NCI-H345 (cell line): Measurements from ENCODE around the gene ITPR1.

Experiments
- DNase-seq: peaks from one replicate; lab custom pipeline; 2025; lab: John Stamatoyannopoulos, UW

Gene ITPR1

GRCh38 chr3:4643904-4644547, 150.9 kb downstream of the ITPR1 start:
- no peak for DNase-seq

DNA sequence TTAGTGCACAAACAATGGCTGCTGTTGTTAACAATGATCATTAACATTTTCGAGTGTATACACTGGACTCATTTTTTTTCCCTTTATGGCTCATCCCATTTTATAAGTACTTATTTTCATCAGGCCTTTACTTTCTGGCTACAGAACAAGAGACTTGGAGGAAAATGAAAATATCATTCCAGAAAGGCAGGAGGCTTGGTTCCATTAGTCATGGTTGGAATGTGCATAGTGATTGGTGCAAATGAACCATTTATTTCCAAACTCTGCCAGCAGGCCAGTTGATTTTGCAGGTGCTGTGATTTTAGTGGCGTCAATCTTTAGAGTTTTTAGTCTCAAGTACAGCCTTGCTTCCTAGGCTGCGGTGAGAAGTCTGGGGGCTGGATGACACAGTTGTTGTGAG, 151.8 kb downstream of the ITPR1 start:
- DNase-seq = no peak

GRCh38 chr3:4645468-4645867, 152.3 kb downstream of the ITPR1 start:
- DNase-seq = no peak

- DNase-seq = no peak
Observed at GRCh38 chr3:4647411-4647810, 154.3 kb downstream of the ITPR1 start.

- no peak for DNase-seq
Observed at GRCh38 chr3:4655145-4656045, 162.2 kb downstream of the ITPR1 start.

GRCh38 chr3:4656059-4656458, 162.9 kb downstream of the ITPR1 start:
- peak; percentile 59 for DNase-seq

- no peak for DNase-seq
Observed at GRCh38 chr3:4656626-4657328, 163.6 kb downstream of the ITPR1 start.

- DNase-seq = no peak
Observed at GRCh38 chr3:4660936-4661335, 167.8 kb downstream of the ITPR1 start.

GRCh38 chr3:4664412-4664811, 171.3 kb downstream of the ITPR1 start:
- no peak for DNase-seq

DNA sequence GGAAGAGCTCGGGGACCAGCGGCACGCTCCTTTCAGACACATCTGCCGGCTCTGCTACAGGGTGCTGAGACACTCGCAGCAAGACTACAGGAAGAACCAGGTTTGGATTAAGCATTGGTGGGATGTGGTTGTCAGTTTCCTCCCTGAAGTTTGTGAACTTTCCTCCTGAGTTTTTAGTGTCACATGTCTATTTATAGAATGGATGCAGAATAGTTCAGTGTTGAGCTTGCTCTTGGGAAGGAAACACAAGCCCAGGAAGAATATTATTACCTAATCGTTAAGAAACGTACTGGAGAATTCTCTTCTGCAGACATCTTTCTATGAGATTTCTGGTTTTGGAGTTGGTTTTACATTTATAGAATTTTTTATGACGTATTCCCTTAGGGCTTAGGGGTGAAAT, 172.0 kb downstream of the ITPR1 start:
- DNase-seq = no peak

DNA sequence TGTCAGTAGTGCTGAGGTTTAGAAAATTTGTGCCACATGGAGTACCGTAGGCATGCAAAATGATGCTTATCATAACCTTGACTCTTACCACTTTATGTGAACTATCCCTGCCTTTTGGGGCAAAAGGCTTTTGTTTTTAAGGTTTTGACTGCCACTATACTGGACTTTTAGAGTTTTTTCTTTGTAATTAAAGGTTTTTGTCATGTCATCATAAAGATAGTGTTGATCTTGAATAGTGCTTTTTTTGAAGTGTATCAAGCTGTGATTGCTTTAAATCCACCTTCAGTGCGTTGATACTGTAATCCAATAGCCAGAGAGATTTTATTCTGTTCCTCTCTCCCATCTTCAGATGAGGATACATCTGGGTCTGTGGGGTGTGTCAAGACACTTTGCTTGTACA, 172.9 kb downstream of the ITPR1 start:
- DNase-seq = no peak

DNA sequence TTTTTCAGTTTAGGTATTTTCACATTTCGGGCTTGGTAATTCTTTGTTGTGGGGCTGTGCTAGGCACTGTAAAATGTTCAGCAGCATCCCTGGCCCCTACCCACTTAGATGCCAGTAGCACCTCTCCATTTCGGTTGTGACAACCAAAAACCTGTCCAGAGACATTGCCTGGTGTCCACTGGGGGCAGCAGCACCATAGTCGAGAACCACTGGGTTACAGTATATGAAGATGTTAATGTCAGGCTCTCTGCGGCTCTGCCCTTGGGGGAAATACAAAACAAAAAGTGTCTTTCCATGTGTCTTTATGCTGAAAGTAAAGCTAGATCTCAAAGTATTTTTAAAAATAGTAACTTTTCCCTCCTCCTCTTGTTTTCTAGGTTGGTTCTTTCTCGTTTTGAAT, 177.2 kb downstream of the ITPR1 start:
- DNase-seq = no peak

DNA sequence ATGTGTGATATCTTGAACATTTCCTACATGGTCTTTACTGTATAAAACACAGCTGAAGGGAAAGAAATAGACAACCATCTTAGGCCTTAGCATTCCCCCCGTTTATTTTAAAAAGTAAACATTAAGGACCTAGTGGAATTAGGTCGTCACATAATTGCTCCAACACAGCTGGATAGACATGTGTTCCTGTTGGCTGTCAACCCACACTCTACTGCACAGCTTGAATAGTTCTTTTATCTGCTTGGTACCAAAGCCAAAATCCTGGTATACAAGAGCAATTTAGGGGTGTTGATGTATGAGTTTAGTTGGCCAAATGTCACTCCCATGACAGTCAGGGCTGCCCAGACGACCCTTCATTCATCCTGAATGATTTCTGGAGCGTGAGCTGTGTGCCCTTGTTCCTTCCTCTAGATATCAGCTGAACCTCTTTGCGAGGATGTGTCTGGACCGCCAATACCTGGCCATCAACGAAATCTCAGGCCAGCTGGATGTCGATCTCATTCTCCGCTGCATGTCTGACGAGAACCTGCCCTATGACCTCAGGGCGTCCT, 179.7 kb downstream of the ITPR1 start:
- no peak for DNase-seq

GRCh38 chr3:4674216-4674615, 181.1 kb downstream of the ITPR1 start:
- no peak for DNase-seq

GRCh38 chr3:4675704-4676103, 182.6 kb downstream of the ITPR1 start:
- DNase-seq = no peak

GRCh38 chr3:4678320-4678719, 185.2 kb downstream of the ITPR1 start:
- DNase-seq = no peak

DNA sequence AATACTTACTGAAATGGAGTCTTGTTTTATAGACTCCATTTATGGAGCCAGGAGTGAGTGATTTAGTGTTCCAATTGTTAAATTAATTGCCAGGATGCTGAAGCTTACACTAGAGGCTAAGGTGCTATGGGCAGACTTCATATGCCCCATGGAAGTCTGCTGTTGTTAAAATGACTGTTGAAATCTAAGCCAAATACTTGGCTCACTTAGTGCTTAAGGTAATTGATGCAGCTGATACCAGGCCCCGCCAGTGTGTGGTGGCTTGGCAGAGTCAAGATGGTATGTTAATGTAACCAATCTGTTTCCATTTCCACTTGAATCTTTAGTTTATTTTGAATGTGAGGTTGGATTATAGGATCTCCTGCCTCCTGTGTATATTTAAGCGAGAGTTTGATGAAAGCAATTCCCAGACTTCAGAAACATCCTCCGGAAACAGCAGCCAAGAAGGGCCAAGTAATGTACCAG, 187.1 kb downstream of the ITPR1 start:
- DNase-seq = no peak

DNA sequence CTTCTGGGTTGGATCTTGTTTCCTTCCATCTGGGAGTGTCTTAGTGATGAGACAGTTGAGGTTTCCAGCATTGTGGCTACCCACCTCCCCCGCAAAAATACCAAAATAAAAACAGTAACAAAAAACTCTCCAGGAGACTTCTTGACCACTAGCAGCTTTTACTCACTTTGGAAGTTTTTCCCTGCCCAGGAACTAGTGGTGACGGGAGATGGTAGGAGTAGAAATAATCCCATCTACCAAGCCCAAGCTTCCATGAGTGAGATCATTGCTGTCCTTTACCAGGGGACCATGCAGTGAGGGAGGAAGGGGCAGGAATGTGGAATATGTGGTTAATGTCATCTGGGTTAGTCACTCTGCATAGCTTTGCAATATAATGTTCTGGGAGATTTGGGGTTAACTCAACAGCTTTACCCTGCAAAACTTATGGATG, 187.7 kb downstream of the ITPR1 start:
- no peak for DNase-seq

DNA sequence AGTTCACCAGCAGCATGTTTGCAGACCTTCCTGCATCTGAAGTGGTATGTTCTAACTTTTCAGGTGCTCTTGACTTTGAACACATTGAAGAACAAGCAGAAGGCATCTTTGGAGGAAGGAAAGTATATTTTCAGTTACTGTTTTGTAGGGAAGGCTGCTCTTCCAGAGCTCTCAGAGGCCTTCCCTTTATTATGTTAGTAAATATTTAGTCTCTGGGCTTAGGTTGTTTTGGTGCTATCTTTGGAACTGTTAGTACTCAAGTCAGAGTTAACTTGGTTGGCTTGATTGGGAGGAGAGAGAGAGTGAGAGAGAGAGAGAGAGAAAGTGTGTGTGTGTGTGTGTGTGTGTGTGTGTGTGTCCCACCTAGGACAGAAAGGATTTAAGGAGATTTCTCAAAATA, 188.2 kb downstream of the ITPR1 start:
- no peak for DNase-seq

- no peak for DNase-seq
Observed at GRCh38 chr3:4684117-4684516, 191.0 kb downstream of the ITPR1 start.

- DNase-seq = no peak
Observed at GRCh38 chr3:4684976-4685375, 191.8 kb downstream of the ITPR1 start.

DNA sequence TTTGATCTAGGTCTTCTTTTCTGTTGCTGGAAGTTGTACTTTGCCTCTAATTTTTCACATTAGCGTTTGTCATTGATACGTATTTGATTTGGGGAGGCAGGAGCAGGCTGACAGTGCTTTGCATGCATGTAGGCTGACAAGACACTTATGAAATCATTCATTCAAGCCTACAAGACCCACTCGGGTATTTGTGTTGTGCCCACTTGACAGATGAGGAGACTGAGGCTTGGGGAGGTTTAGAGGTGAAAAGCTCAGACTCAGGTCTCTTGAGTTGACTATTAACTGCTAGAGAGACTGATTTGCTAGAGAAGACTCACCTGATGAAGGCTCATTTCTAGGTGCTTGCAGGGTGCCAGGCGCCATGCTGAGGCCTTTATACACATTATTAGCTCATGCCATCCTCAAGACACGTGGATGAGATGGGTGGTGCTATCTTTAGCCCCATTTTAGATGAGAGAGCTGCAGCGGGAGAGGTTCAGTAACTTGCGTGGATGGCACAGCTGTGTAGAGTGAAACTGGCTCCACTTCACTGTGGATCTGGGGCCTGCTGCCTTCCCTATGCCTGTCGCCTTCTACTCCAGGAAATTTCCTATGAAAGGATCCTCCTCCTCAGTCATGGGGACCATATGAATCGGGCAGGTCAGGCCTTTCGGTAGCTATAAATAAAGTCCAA, 192.7 kb downstream of the ITPR1 start:
- no peak for DNase-seq
